ENCODE measurements around the gene GLI3. TPM values are rescaled to one million over a fixed set of nuclear protein-coding genes. Genes with fewer than 3 reads are reported as not detected.
A peak's percentile ranks its signal among the peaks of the same experiment; 100 is the strongest.

Gene GLI3
- total and polyA plus RNA-seq, 2 of the 8 experiments (the other 6 are each of a cell fraction or from before 2014, with no cell fraction given): 8.0 to 31.1 TPM

DNA sequence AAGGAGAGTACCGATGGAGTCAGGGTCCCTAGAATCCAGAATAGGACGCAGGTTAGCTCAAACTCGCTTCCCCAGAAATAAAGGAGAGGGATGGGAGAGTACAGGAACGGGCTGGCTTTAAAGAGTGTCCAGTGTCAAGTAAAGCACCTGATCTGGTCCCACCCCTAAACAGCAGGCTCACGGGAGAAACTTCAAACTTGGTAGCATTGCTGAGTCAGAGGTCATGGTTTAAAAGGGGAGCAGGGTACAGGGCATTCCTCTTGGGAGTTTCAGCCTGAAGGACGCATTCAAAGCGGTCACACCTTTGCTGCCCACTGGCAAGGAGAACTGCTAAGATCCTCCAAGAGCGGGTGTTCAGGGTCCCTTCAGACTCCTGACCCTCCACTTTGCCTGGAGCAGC, 140.7 kb downstream of the GLI3 start:
- ChIA-PET POLR2A (ENCODE audit: partially characterized antibody) (no interaction called here), CTCF (ENCODE audit: partially characterized antibody) (interaction anchor here (0.8 kb wide), 1 partner anchor 22 kb away, joined by 3 read pairs; no protein-coding TSS in a partner anchor)
- H3K4me3 ChIP-seq (ENCODE audit: extremely low read depth in 1 of 4, insufficient read depth in 2 of 4, low read depth in 3 of 4, low read length in 4 of 4): no peak overlapping the region
- no peaks in the 10 kb centered on the region; the same call in 1 of the 2 replicates for H3K23me2 ChIP-seq (ENCODE audit: low read depth, low read length)
- H2BK120ac ChIP-seq (replicated peaks; ENCODE audit: low read depth, low read length): no peak overlapping the region
- H3K4me1 ChIP-seq (replicated peaks in 1 of 4; ENCODE audit: control insufficient read depth in 3 of 4, insufficient read depth in 4 of 4, low read length in 3 of 4): peaks cover under 1 to 11% (median 8%) of the 10 kb centered on the region in 4 experiments
- H4K91ac ChIP-seq (replicated peaks; ENCODE audit: insufficient read length, low read length): no peak overlapping the region
- H3K4ac ChIP-seq (replicated peaks; ENCODE audit: insufficient read length, low read depth, low read length): no peak overlapping the region
- H3K36me3 ChIP-seq (ENCODE audit: control insufficient read depth in 2 of 4, insufficient read depth in 4 of 4, low read length in 3 of 4): no peaks in the 10 kb centered on the region
- DNase-seq (ENCODE audit: low read depth in 1 of 2, low spot score in 2 of 2) (no peak), FAIRE-seq (no peak)
- no peak overlapping the region for H2BK20ac ChIP-seq (ENCODE audit: low read length)
- H4K5ac ChIP-seq (ENCODE audit: insufficient read length, low read depth, low read length): no peak overlapping the region
- H3K18ac ChIP-seq (ENCODE audit: extremely low read depth, low read length): no peak overlapping the region
- 0 out of 2 replicates have a peak overlapping the region, but pooled peaks have one; percentile 20 for H2BK15ac ChIP-seq (ENCODE audit: low read length)
- H2BK5ac ChIP-seq (ENCODE audit: low read depth, low read length): no peak overlapping the region
- no peak overlapping the region for H2AK5ac ChIP-seq (ENCODE audit: low read depth, low read length)
- no peak overlapping the region for H3K27ac ChIP-seq (ENCODE audit: low read depth, low read length)
- H3K9ac ChIP-seq (replicated peaks in 1 of 4; ENCODE audit: extremely low read depth in 1 of 4, low read depth in 3 of 4, low read length in 3 of 4): no peak overlapping the region
- H3K4me2 ChIP-seq (ENCODE audit: insufficient read depth in 1 of 2, low read depth in 2 of 2, low read length in 2 of 2): no peak overlapping the region
- H3K9me3 ChIP-seq (ENCODE audit: insufficient read depth in 2 of 2, low read depth in 1 of 2, low read length in 1 of 2): no peaks in the 10 kb centered on the region
- H4K20me1 ChIP-seq (replicated peaks in 1 of 2; ENCODE audit: control insufficient read depth in 1 of 2, insufficient read depth in 2 of 2, low read length in 2 of 2): peaks cover 23 to 32% of the 10 kb centered on the region in 2 experiments
- H4K8ac ChIP-seq (ENCODE audit: extremely low read depth, insufficient read depth, low read length): no peak overlapping the region
- peaks cover 31 to 56% (median 45%) of the 10 kb centered on the region in 4 experiments for H3K27me3 ChIP-seq (replicated peaks in 1 of 4; ENCODE audit: control insufficient read depth in 3 of 4, extremely low read depth in 1 of 4, insufficient read depth in 3 of 4, low read length in 3 of 4)
- H2BK12ac ChIP-seq (ENCODE audit: low read depth, low read length): no peak overlapping the region
- no peak overlapping the region for H3K56ac ChIP-seq (replicated peaks; ENCODE audit: insufficient read length, low read depth, low read length)
- peaks cover 3% of the 10 kb centered on the region; the same call in 1 of the 2 replicates for H3K79me1 ChIP-seq (ENCODE audit: low read depth, low read length)
- no peak overlapping the region for H3K23ac ChIP-seq (ENCODE audit: insufficient read length)
- no peak overlapping the region for H2AFZ ChIP-seq (ENCODE audit: low read length)
- H3K79me2 ChIP-seq (ENCODE audit: control insufficient read depth in 1 of 2, insufficient read depth in 2 of 2, low read length in 2 of 2): no peaks in the 10 kb centered on the region; a peak in 1 of 4 replicates
- 90% methylated on average over 8 of the region's 8 CpGs; no CpG with 5 or more reads in 1 of the 2 experiments for WGBS, 2 experiments (ENCODE audit: extremely low coverage in 1 of 2, insufficient coverage in 1 of 2, insufficient read length in 1 of 2, insufficient replicate concordance in 2 of 2, low coverage in 1 of 2, low lambda C conversion rate in 2 of 2, missing lambda C conversion rate in 1 of 2)
- H3K14ac ChIP-seq (ENCODE audit: insufficient read length): no peak overlapping the region
- TF ChIP-seq SAP30 (IDR thresholded peaks at IDR 0.05; ENCODE audit: insufficient read depth, insufficient replicate concordance, low read length): no peak
- no peak for TF ChIP-seq CTBP2 (IDR thresholded peaks at IDR 0.05; ENCODE audit: borderline replicate concordance, insufficient read depth, insufficient read length, low read length)
- TF ChIP-seq, protein P1, sequence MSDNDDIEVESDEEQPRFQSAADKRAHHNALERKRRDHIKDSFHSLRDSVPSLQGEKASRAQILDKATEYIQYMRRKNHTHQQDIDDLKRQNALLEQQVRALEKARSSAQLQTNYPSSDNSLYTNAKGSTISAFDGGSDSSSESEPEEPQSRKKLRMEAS (IDR thresholded peaks at IDR 0.05): no peak
- TF ChIP-seq CREB1 (IDR thresholded peaks at IDR 0.05): no peak
- TF ChIP-seq BRCA1 (IDR thresholded peaks at IDR 0.05; ENCODE audit: low read depth, low read length): no peak
- TF ChIP-seq RAD21 (IDR thresholded peaks at IDR 0.05 in 1 of 2, conservative IDR thresholded peaks at IDR 0.05 in 1 of 2; ENCODE audit: low read depth in 2 of 2, low read length in 2 of 2): no peak
- TF ChIP-seq CHD2 (IDR thresholded peaks at IDR 0.05; ENCODE audit: low read length): no peak
- TF ChIP-seq ZNF274 (IDR thresholded peaks at IDR 0.05; ENCODE audit: borderline replicate concordance, extremely low read depth, low read length): no peak
- TF ChIP-seq SRF (IDR thresholded peaks at IDR 0.05; ENCODE audit: low read depth, low read length): no peak
- TF ChIP-seq SP2 (IDR thresholded peaks at IDR 0.05; ENCODE audit: low read length): no peak
- TF ChIP-seq RFX5 (IDR thresholded peaks at IDR 0.05; ENCODE audit: borderline replicate concordance, low read depth, low read length): no peak
- TF ChIP-seq SUZ12 (IDR thresholded peaks at IDR 0.05; ENCODE audit: low read length): no peak
